H1 (cell line): ENCODE data around the gene ADAM19. TPM values are rescaled to one million over a fixed set of nuclear protein-coding genes. Genes with fewer than 3 reads are reported as not detected.

Source experiments
- ASH2L ChIP-seq: fragments of 200-600, 300-600 bp; sonication (generic); IDR thresholded peaks from one replicate; pipeline ENCODE4 v1.7.1; 2017; ENCODE audit warnings: low read length
- JUN ChIP-seq: IDR thresholded peaks from 2 replicates; pipeline ENCODE4 v1.6.1; 2011; ENCODE audit warnings: low read depth, mild to moderate bottlenecking, improper control_type of control experiment, low read length
- KDM5A ChIP-seq: fragments of 200-600 bp; IDR thresholded peaks from 2 replicates; pipeline ENCODE4 v1.7.1; 2012; ENCODE audit warnings: mild to moderate bottlenecking, low read length, inconsistent platforms, mixed read lengths
- RXRA ChIP-seq: IDR thresholded peaks from 2 replicates; pipeline ENCODE4 v1.6.1; 2011; ENCODE audit warnings: low read depth, mild to moderate bottlenecking, low read length, moderate library complexity; ENCODE audit not compliant: insufficient read depth
- USF2 ChIP-seq: IDR thresholded peaks from 2 replicates; pipeline ENCODE4 v1.6.1; 2011; ENCODE audit warnings: low read length, improper control_type of control experiment
- polyA plus RNA-seq, 7 experiments: library from polyadenylated mRNA; depleted of rRNA in 3 of 7; stranded (reverse) in 5 of 7; unstranded in 2 of 7; fragments of >200 nt in 5 of 7; fragments of 200-250 nt in 2 of 7; gene quantifications; 1 replicate in 5 of 7; 2 replicates in 1 of 7; 4 replicates in 1 of 7; pipeline versions ENCODE4 v1.2.1 to v1.2.3, GENCODE V29; 2011 to 2013; ENCODE audit warnings: missing spikeins in 2 of 7, mixed read lengths in 2 of 7
- total RNA-seq: library from RNA; stranded (reverse); fragmentation: NEBNext Ultra II Directional; extraction: Animal tissue kit (Norgen Biotek cat#: 25700); gene quantifications from 2 replicates; pipeline ENCODE4 v1.2.1, GENCODE V29; 2021

Gene ADAM19
- total and polyA plus RNA-seq, 2 of the 8 experiments (the other 6 are each of a cell fraction or from before 2014, with no cell fraction given): 6.5 to 22.7 TPM

- no peak for TF ChIP-seq KDM5A
- no peak for TF ChIP-seq RXRA
- no peak for TF ChIP-seq JUN
- TF ChIP-seq ASH2L: no peak
- no peak for TF ChIP-seq USF2
Observed at GRCh38 chr5:157487358-157487757, 88.2 kb downstream of the ADAM19 start (continued).
